CD4-positive, alpha-beta T cell treated with Interleukin-12 subunit alpha and Interleukin-12 subunit beta, for 1 hour (primary cell): ENCODE results near the gene PRKD2.

Experiments
- DNase-seq: peaks from one replicate; pipeline ENCODE4 v3.0.0-alpha.2; 2020

Gene PRKD2

GRCh38 chr19:46698395-46699321 is 18.3 kb downstream of the PRKD2 start:
- no peak for DNase-seq

- DNase-seq = no peak
These were observed 19.5 kb downstream of the PRKD2 start for GRCh38 chr19:46697204-46697960.

DNA sequence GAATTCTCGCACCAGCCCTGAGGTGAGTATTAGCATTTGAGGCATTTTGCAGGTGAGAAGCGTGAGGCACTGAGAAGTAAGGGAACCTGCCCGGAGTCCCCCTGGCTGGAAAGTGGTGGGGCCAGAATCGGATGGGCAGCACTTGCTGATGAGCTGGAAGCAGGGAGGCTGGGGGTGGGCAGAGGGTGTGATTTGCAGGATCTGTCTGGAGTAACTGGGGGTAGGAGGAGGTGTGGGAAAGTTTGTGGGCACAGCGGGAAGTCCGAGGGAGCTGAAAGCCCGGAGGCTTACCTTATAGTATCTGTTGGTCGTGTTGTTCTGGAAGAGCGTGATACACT is 20.1 kb downstream of the PRKD2 start:
- no peak for DNase-seq

GRCh38 chr19:46696052-46696451 is 20.9 kb downstream of the PRKD2 start:
- no peak for DNase-seq

DNA sequence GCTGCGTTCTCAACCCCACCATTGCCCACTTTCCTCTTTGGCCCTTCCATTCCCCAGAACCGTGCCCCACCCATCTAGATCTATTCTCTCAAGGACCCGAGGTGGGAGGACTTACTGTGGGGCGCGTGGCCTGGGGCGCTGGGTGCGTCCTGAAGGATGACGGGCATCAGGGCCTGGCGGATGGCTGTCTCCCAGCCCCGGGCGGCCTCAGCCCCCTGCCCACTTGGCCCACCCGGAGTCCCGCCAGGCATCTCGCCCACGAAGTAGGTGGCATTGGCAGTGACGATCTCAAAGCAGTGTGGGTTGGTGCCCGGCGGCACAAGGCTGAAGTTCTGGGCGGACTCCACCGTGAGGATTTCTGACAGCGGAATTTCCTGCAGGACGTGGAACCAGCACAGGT is 23.2 kb downstream of the PRKD2 start:
- no peak for DNase-seq

GRCh38 chr19:46692918-46693722 is 23.8 kb downstream of the PRKD2 start:
- DNase-seq = no peak

GRCh38 chr19:46691948-46692347 is 25.0 kb downstream of the PRKD2 start:
- DNase-seq = no peak

DNA sequence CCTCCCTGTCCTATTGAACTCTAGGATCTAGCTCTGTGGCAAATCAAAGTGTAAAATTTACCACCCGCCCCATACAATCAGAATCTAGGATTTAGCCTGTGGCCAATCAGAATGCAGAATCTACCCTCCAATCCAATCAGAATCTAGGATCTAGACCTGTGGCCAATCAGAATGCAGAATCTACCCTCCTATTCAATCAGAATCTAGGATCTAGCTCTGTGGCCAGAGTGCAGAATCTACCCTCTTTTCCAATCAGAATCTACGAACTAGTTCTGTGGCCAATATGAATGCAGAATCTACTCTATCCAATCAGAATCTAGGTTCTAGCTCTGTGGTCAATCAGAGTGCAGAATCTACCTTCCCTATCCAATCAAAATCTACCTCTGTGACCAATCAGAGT is 25.8 kb downstream of the PRKD2 start:
- no peak for DNase-seq

GRCh38 chr19:46689358-46689757 is 27.6 kb downstream of the PRKD2 start:
- DNase-seq = no peak

DNA sequence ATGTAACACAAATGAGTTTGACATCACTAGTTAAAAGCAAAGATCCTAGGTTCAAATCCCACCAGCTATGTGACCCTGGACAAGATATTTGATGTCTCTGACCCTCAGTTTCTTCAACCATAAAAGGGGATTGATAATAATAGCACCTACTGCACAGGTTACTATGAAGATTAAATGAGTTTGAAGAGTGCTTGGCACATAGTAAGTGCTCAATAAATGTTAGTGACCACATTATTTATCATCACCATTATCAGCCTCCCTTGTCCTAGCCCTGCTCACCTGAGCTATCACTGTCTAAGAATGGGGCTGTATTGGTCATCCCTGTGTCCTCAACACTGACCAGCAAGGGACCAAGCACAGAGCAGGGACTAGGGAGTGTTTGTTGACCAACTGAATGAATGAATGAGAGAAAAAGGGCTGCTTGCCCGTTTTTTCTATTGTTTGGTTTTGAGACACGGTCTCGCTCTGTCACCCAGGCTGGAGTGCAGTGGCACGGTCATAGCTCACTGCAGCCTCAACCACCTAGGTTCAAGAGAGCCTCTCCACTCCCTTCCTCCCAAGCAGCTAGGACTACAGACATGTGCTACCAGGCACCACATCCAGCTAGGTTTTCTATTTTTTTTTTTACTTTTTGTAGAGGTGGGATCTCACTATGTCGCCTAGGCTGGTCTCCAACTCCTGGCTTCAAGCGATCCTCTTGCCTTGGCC is 29.3 kb downstream of the PRKD2 start:
- no peak for DNase-seq

- DNase-seq = no peak
These were observed 31.7 kb downstream of the PRKD2 start for GRCh38 chr19:46685189-46685588.

GRCh38 chr19:46678110-46678732 is 38.7 kb downstream of the PRKD2 start:
- peak; percentile 70 for DNase-seq

- DNase-seq = no peak
These were observed 42.3 kb downstream of the PRKD2 start for GRCh38 chr19:46674416-46675178.

GRCh38 chr19:46670813-46671212 is 46.1 kb downstream of the PRKD2 start:
- DNase-seq = no peak

DNA sequence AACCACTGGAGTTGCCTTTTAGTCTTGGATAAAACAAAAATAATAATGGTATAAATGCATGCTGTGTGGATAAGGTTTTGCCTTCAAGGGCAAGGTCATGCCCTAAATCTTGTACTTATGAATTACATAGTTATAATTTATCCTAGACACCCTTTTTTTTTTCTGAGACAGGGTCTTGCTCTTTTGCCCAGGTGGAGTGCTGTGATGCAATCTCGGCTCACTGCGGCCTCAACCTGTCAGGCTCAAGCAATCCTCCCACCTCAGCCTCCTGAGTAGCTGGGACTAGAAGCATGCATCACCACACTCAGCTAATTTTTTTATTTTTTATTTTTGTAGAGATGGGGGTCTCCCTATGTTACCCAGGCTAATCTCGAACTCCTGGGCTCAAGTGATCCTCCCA is 48.3 kb downstream of the PRKD2 start:
- DNase-seq = no peak

- no peak for DNase-seq
These were observed 51.8 kb downstream of the PRKD2 start for GRCh38 chr19:46665072-46665471.

GRCh38 chr19:46661735-46662592 is 55.0 kb downstream of the PRKD2 start:
- peak; percentile 80 for DNase-seq

GRCh38 chr19:46661020-46661731 is 55.7 kb downstream of the PRKD2 start, which contains the start of gene DACT3:
TSS of gene DACT3 (minus strand) at chr19:46661182. CDS start at chr19:46661064, 118 bp downstream.
- peak; percentile 100 for DNase-seq

DNA sequence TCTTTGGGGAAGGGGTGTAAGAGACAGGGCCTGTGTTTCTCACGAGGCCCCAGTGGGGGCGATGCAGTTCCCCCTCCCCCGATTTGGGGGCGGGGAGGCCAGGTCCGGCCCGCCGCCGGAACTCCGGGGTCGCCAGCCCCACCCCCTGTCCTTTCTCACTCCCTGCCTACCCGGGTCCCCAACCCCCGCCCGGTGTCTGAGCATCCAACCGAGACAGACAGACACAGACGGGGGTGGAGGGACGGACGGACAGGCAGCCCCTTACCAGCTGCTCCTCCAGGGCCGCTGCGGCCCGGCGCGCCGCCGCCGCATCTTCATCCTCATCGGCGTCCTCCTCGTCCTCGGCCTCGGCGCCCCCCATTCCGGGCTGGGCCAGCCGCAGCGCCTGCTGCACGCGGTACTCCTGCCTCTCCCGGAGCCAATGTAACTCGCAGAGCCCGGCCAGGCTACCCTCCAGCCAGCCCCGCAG is 56.3 kb downstream of the PRKD2 start:
- DNase-seq = peak; percentile 16
